ENCODE results near the gene RAVER2.

DNA sequence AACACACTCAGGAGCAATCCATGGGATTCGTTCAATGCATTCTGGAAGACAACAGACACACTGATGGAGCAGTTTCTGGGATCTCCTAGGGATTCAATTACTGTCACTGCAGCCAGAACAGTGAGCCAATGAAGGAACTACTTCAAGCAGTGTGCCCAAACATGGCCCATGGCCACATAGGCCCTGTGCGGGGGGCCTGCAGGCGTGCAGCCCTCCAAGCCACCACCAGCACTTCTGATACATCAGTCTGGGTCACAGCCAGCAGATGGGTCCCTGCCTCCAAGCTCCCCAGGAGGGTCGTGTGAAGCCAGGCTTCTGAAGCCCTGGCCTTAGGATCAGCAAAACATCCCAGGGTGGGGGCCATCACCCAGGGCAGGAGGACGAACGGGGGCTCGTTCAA lies 99.3 kb downstream of the RAVER2 start:
- TF ChIP-seq CTCF (conservative IDR thresholded peaks at IDR 0.05; ENCODE audit: low read length), result no peak
- no peak for TF ChIP-seq EZH2phosphoT487 (IDR thresholded peaks at IDR 0.05; ENCODE audit: borderline replicate concordance, low read depth, low read length)
